Trophoblast cell (in vitro differentiated cells and primary cell): ENCODE results near the gene WDR41.

Source experiments
- DNase-seq, 2 donors: peaks; one replicate each; pipeline ENCODE4 v3.0.0-alpha.2; 2016
- H2AFZ ChIP-seq: 2 replicates; pipeline ENCODE4 v1.6.1; 2013; ENCODE audit warnings: low read length, moderate library complexity, mild to moderate bottlenecking; ENCODE audit not compliant: insufficient read depth, poor library complexity
- H2AK5ac ChIP-seq: 2 replicates; pipeline ENCODE4 v1.6.1; 2013; ENCODE audit warnings: mild to moderate bottlenecking, low read length
- H2BK120ac ChIP-seq: 2 replicates; pipeline ENCODE4 v1.6.1; 2013; ENCODE audit warnings: low read length, mild to moderate bottlenecking, moderate library complexity; ENCODE audit not compliant: insufficient read depth, poor library complexity
- H2BK12ac ChIP-seq: 2 replicates; pipeline ENCODE4 v1.6.1; 2013; ENCODE audit warnings: mild to moderate bottlenecking, low read length, moderate library complexity
- H2BK5ac ChIP-seq: 2 replicates; pipeline ENCODE4 v1.6.1; 2013; ENCODE audit warnings: low read length, low read depth, moderate library complexity, mild to moderate bottlenecking; ENCODE audit not compliant: poor library complexity
- H3K14ac ChIP-seq: 2 replicates; pipeline ENCODE4 v1.6.1; 2013; ENCODE audit warnings: mild to moderate bottlenecking, low read length
- H3K18ac ChIP-seq: 2 replicates; pipeline ENCODE4 v1.6.1; 2013; ENCODE audit warnings: mild to moderate bottlenecking, low read length
- H3K23ac ChIP-seq: 2 replicates; pipeline ENCODE4 v1.6.1; 2013; ENCODE audit warnings: low read length
- H3K27ac ChIP-seq: 2 replicates; pipeline ENCODE4 v1.5.1; 2013; ENCODE audit warnings: low read depth, mild to moderate bottlenecking, inconsistent platforms, low read length, moderate library complexity
- H3K27me3 ChIP-seq: 2 replicates; pipeline ENCODE4 v1.6.1; 2013; ENCODE audit warnings: inconsistent platforms, mild to moderate bottlenecking, low read length, moderate library complexity; ENCODE audit not compliant: insufficient read depth
- H3K36me3 ChIP-seq, 2 experiments: 1 replicate in 1 of 2; 2 replicates in 1 of 2; pipeline ENCODE4 v1.6.1; 2013; ENCODE audit warnings: low read length in 2 of 2, mild to moderate bottlenecking in 2 of 2, moderate library complexity in 1 of 2; ENCODE audit not compliant: insufficient read depth in 2 of 2, control insufficient read depth in 1 of 2
- H3K4ac ChIP-seq: 2 replicates; pipeline ENCODE4 v1.6.1; 2013; ENCODE audit warnings: low read depth, mild to moderate bottlenecking, low read length, moderate library complexity
- H3K4me1 ChIP-seq, 2 experiments: 1 replicate in 1 of 2; 2 replicates in 1 of 2; pipeline ENCODE4 v1.6.1; 2013; ENCODE audit warnings: low read length in 2 of 2, mild to moderate bottlenecking in 2 of 2, moderate library complexity in 1 of 2; ENCODE audit not compliant: insufficient read depth in 2 of 2, control insufficient read depth in 1 of 2
- H3K4me2 ChIP-seq: 2 replicates; pipeline ENCODE4 v1.6.1; 2013; ENCODE audit warnings: inconsistent platforms, mild to moderate bottlenecking, low read length, moderate library complexity
- H3K4me3 ChIP-seq: 2 replicates; pipeline ENCODE4 v1.5.1; 2013; ENCODE audit warnings: mild to moderate bottlenecking, low read depth, low read length, inconsistent platforms
- H3K79me1 ChIP-seq: one replicate; pipeline ENCODE4 v1.6.1; 2013; ENCODE audit warnings: low read length
- H3K79me2 ChIP-seq: 2 replicates; pipeline ENCODE4 v1.6.1; 2013; ENCODE audit warnings: low read length, mild to moderate bottlenecking; ENCODE audit not compliant: control insufficient read depth, insufficient read depth, poor library complexity
- H3K9ac ChIP-seq: 2 replicates; pipeline ENCODE4 v1.6.1; 2013; ENCODE audit warnings: mild to moderate bottlenecking, low read length
- H3K9me3 ChIP-seq: 2 replicates; pipeline ENCODE4 v1.6.1; 2013; ENCODE audit warnings: low read depth, mild to moderate bottlenecking, control low read depth, inconsistent platforms, low read length; ENCODE audit not compliant: insufficient read depth
- H4K12ac ChIP-seq: 2 replicates; pipeline ENCODE4 v1.6.1; 2013; ENCODE audit warnings: low read depth, mild to moderate bottlenecking, low read length, moderate library complexity
- H4K8ac ChIP-seq: 2 replicates; pipeline ENCODE4 v1.6.1; 2013; ENCODE audit warnings: low read depth, mild to moderate bottlenecking, low read length, moderate library complexity
- H4K91ac ChIP-seq: one replicate; pipeline ENCODE4 v1.6.1; 2013; ENCODE audit warnings: low read depth, mild to moderate bottlenecking, low read length, moderate library complexity
- WGBS: extraction: QIAGEN DNeasy Blood & Tissue Kit; methylation state at CpG from one replicate; pipeline ENCODE4 v1.1.7; 2013; ENCODE audit warnings: missing lambda C conversion rate; ENCODE audit not compliant: insufficient read length, insufficient coverage; ENCODE audit errors: extremely low coverage; 5-methylcytosine and 5-hydroxymethylcytosine counted together

Gene WDR41

DNA sequence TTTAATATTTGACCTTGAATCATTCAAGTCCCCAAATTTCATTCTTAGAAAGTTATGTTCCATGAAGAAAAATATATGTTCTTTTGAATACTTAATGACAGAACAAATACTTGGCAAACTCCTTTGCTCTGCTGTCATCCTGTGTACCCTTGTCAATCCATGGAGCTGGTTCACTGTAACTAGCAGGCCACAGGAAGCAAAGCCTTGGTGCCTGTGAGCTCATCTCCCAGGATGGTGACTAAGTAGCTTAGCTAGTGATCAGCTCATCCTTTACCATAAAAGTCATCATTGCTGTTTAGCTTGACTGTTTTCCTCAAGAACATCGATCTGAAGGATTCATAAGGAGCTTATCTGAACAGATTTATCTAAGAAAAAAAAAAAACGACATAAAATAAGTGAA lies 65.4 kb downstream of the WDR41 start:
- no peak overlapping the region for H4K8ac ChIP-seq
- no peaks in the 10 kb centered on the region for H3K9me3 ChIP-seq
- DNase-seq = no peak
- no peak overlapping the region for H2AK5ac ChIP-seq
- no peak overlapping the region for H3K14ac ChIP-seq
- H3K79me2 ChIP-seq = no peaks in the 10 kb centered on the region
- H4K12ac ChIP-seq = no peak overlapping the region
- no CpG with 5 or more reads among the region's 2 CpGs for WGBS
- no peak overlapping the region for H2BK12ac ChIP-seq
- no peaks in the 10 kb centered on the region for H3K4me1 ChIP-seq
- H3K27me3 ChIP-seq = no peaks in the 10 kb centered on the region
- no peak overlapping the region for H3K4me2 ChIP-seq
- H4K91ac ChIP-seq = no peak overlapping the region
- no peak overlapping the region for H2BK120ac ChIP-seq
- H3K79me1 ChIP-seq = no peaks in the 10 kb centered on the region
- no peak overlapping the region for H3K4ac ChIP-seq
- no peak overlapping the region for H3K23ac ChIP-seq
- H3K36me3 ChIP-seq = no peaks in the 10 kb centered on the region
- no peak overlapping the region for H3K9ac ChIP-seq
- H3K27ac ChIP-seq = no peak overlapping the region
- no peak overlapping the region for H3K18ac ChIP-seq
- no peak overlapping the region for H2BK5ac ChIP-seq
- H3K4me3 ChIP-seq = no peak overlapping the region
- no peak overlapping the region for H2AFZ ChIP-seq

DNA sequence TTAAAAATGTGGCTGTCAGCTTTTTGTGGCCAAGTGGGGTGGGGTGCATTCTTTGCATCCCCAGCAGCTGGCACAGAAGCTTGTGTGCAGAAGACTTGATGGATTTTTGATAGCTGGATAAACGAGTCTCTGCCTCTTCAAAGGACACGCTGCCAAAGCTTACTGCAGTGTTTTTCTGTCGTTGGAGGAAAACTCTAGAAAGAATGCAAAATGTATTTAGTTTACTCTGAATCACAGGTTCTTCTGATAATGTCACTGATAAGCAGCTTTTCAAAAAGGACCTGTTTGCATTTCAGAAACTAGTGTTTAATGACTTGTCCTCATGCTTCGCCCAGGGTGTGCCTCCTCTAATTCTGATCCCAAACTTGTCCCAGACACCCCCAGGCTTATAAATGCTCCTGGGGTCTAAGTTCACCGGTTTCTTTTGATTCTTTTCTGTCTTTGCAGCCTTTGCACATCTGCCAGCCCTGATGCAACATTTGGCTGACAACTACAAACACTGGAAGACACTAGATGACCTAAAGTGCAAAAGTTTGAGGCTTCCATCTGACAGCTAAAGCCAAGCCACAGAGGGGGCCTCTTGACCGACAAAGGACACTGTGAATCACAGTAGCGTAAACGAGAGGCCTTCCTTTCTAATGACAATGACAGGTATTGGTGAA lies 66.0 kb downstream of the WDR41 start:
- Histone ChIP-seq H3K18ac (no peak overlapping the region), H2AFZ (no peak overlapping the region), H2BK5ac (no peak overlapping the region), H3K9ac (no peak overlapping the region), H2AK5ac (no peak overlapping the region), H3K79me2 (no peaks in the 10 kb centered on the region), H4K12ac (no peak overlapping the region), H3K23ac (no peak overlapping the region), H3K14ac (no peak overlapping the region), H3K27me3 (no peaks in the 10 kb centered on the region), H4K91ac (no peak overlapping the region), H4K8ac (no peak overlapping the region), H3K36me3 (no peaks in the 10 kb centered on the region), H2BK12ac (no peak overlapping the region), H3K4me2 (no peak overlapping the region), H3K27ac (no peak overlapping the region), H2BK120ac (no peak overlapping the region), H3K4me3 (no peak overlapping the region), H3K9me3 (no peaks in the 10 kb centered on the region), H3K4ac (no peak overlapping the region), H3K79me1 (no peaks in the 10 kb centered on the region), H3K4me1 (no peaks in the 10 kb centered on the region)
- DNase-seq = no peak
- no CpG with 5 or more reads among the region's 8 CpGs for WGBS

DNA sequence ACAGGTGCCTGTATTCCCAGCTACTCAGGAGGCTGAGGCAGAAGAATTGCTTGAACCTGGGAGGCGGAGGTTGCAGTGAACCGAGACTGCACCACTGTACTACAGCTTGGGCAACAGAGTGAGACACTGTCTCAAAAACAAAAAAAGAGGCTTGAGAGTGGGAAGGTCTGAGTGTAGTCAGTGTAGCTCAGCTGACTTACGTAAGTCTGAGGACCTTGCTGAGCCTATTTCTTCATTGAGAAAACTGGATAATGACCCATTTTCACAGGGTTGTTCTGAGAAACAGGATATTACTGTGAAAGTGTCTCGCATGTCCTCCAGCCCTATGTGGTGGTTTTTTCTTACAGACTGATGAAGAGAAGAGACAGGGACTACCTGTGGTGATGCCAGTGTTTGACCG lies 66.7 kb downstream of the WDR41 start:
- H3K79me1 ChIP-seq = no peaks in the 10 kb centered on the region
- no peak overlapping the region for H2AFZ ChIP-seq
- H3K79me2 ChIP-seq = no peaks in the 10 kb centered on the region
- H2AK5ac ChIP-seq = no peak overlapping the region
- WGBS = no CpG with 5 or more reads among the region's 5 CpGs
- H3K36me3 ChIP-seq = no peaks in the 10 kb centered on the region
- H2BK5ac ChIP-seq = no peak overlapping the region
- no peak overlapping the region for H4K91ac ChIP-seq
- no peak overlapping the region for H4K12ac ChIP-seq
- H3K27me3 ChIP-seq = no peaks in the 10 kb centered on the region
- no peak overlapping the region for H3K27ac ChIP-seq
- H3K4me2 ChIP-seq = no peak overlapping the region
- no peak overlapping the region for H3K4ac ChIP-seq
- no peak overlapping the region for H3K23ac ChIP-seq
- no peak overlapping the region for H2BK12ac ChIP-seq
- H3K9ac ChIP-seq = no peak overlapping the region
- no peak overlapping the region for H3K18ac ChIP-seq
- no peaks in the 10 kb centered on the region for H3K9me3 ChIP-seq
- no peaks in the 10 kb centered on the region for H3K4me1 ChIP-seq
- no peak overlapping the region for H2BK120ac ChIP-seq
- H3K14ac ChIP-seq = no peak overlapping the region
- no peak overlapping the region for H3K4me3 ChIP-seq
- H4K8ac ChIP-seq = no peak overlapping the region
- DNase-seq = no peak

DNA sequence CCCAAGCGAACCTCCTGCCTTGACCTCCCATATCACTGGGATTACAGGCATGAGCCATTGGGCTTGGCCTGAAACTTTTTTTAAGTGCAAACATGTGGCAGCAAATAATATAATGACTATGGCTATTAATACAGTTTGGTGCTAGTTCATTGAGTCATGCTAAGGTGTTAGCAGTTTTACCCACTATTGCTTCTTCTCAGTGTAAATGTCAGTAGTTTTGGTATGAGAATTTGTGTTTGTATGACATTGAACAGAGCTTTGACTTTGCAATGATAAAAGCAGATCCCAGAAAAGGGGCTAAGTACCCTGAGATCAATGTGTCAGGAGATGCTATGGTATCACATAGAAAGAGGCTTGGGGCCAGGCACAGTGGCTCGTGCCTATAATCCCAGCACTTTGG lies 67.2 kb downstream of the WDR41 start:
- H3K27ac ChIP-seq = no peak overlapping the region
- H3K14ac ChIP-seq = no peak overlapping the region
- H3K4me1 ChIP-seq = no peaks in the 10 kb centered on the region
- no peak overlapping the region for H4K12ac ChIP-seq
- H2AK5ac ChIP-seq = no peak overlapping the region
- no peaks in the 10 kb centered on the region for H3K9me3 ChIP-seq
- no peaks in the 10 kb centered on the region for H3K79me2 ChIP-seq
- no peak overlapping the region for H3K4me2 ChIP-seq
- no peaks in the 10 kb centered on the region for H3K36me3 ChIP-seq
- H3K27me3 ChIP-seq = no peaks in the 10 kb centered on the region
- no CpG with 5 or more reads among the region's 2 CpGs for WGBS
- DNase-seq = no peak
- no peak overlapping the region for H2BK5ac ChIP-seq
- H2BK12ac ChIP-seq = no peak overlapping the region
- no peak overlapping the region for H3K18ac ChIP-seq
- no peak overlapping the region for H3K4ac ChIP-seq
- no peak overlapping the region for H3K4me3 ChIP-seq
- H2BK120ac ChIP-seq = no peak overlapping the region
- no peak overlapping the region for H3K9ac ChIP-seq
- no peaks in the 10 kb centered on the region for H3K79me1 ChIP-seq
- no peak overlapping the region for H4K91ac ChIP-seq
- no peak overlapping the region for H4K8ac ChIP-seq
- no peak overlapping the region for H3K23ac ChIP-seq
- no peak overlapping the region for H2AFZ ChIP-seq
